COLO668 (cell line): ENCODE data around the gene ADGRD1.

Experiments used
- DNase-seq: peaks from one replicate; lab custom pipeline; 2025; ENCODE audit not compliant: unreplicated experiment; lab: John Stamatoyannopoulos, UW

ADGRD1 gene

DNA sequence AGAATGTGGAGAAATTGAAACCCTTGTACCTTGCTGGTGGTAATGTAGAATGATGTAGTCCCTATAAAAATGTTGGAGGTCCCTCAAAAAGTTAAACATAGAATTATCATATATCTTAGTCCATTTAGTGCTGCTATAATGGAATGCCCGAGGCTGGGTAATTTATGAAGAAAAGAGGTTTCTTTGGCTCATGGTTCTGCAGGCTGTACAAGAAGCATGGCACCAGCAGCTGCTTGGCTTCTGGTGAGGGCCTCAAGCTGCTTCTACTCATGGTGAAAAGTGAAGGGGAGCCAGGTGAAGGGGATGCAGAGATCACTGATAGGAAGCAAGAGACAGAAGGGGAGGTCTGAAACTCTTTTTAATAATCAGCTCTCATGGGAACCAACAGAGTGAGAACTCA, 233.9 kb downstream of the ADGRD1 start:
- DNase-seq: no peak

DNA sequence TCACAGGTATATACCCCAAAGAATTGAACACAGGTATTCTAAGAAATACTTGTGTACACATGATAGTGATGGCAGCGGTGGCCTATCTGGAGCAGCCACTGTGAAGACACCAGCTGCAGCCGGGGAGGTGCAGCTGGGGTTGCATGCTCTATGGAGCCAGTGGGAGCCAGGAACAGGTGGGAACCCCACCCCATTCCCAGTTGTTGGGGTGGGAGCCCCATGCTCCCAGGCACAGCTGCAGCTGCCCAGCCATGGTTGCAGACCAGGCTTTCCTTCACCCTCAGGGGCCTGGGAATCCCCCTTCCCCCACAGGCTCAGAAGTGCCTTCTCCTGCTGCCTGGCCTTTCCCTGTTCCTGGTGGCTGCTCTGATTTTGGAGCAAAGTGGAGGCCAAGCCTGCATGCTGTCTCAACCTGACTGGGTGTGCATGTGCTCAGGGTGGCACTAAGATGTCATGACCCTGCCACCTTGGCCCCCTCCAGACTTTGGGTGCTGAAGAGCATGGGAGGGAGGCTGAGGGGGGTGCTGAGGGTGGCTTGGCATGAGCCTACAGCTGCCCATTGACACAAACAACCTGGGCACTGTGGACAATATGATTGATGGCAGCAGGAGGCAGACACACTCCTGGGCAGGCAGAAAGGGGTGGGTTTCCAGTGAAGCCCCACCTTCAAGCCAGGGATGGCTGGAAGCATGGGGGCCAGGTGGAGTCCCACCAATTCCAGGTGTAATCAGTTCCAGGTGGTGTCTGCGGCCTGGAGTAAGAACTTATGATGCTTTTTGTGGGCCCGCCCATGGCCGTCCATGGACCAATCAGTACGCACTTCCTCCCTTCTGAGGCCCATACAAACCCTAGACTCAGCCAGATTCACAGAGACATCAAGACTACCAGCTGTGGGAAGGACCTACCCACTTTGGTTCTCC, 234.7 kb downstream of the ADGRD1 start:
- DNase-seq: no peak

DNA sequence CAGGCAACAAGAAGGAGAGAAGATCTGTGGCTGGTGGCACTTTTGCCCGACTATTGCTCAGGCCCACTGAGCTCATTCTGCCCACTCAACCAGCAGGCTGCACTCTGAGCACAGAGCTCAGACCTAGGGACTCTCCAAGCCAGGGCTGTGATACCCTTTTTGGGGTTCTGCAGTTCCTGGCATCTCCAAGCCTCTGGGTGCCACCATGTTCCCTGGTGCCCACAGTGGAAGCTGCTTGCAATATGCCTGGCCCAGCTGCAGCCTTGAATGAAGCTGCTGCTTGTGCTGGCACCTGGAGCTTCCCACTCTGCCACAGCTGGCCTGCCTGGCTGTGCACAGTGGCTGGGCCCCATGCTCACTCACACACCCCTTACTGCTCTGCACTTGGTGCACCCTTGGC, 236.1 kb downstream of the ADGRD1 start:
- no peak for DNase-seq

DNA sequence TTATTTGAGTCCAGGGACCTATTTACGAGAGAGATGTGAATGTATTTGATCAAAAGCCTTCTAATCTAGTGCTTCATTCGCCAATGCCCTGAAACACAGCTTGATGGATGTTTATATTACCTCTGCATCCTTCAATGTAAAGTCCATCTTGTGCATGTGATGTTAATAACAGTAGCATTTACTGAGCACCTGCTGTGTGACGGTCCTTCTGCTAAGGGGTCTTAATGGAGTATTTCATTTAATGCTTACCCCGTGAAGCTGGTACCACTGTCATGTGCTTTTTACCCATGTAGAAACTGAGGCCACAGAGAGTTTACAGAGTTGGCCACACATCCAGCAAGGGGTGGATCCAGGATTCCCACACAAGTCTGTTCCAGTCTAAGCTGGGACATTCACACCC, 237.3 kb downstream of the ADGRD1 start:
- no peak for DNase-seq
